Adrenal gland (tissue), 5 donors: ENCODE results near the gene RNF227.

Experiments
- POLR2A ChIP-seq, 2 donors: fragments of 450-650 bp; IDR thresholded peaks; one replicate each; pipeline ENCODE4 v1.6.1; 2017; ENCODE audit warnings: antibody characterized with exemption in 2 of 2, mild to moderate bottlenecking in 2 of 2, moderate library complexity in 1 of 2
- TF ChIP-seq, protein P1 (sequence below), 6 experiments: fragments of 450-650 bp in 4 of 6; fragments of 200-600 bp in 2 of 6; sonication (generic) in 1 of 6; IDR thresholded peaks; 1 replicate in 5 of 6; 2 replicates in 1 of 6; pipeline versions ENCODE4 v1.5.1 to v1.8.0; 2016 to 2021; ENCODE audit warnings: antibody characterized with exemption in 6 of 6, mild to moderate bottlenecking in 2 of 6, moderate library complexity in 1 of 6
- donor health status: DM: no; HTN: no; CAD: no.

DNA sequence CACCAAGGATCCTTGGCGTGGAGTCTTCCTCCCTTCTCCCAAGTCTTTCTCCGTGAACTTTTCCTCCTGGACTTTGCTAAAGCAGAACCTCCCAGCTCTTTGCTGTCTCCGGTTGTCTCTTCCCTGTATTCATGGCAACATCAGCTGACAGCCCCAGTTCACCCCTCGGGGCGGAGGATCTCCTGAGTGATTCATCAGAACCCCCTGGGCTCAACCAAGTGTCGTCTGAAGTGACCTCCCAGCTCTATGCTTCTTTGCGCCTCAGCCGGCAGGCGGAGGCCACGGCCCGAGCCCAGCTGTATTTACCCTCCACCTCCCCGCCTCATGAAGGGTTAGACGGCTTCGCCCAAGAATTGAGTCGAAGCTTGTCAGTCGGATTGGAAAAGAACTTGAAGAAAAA, 16.9 kb upstream of the RNF227 start:
- TF ChIP-seq, protein P1, sequence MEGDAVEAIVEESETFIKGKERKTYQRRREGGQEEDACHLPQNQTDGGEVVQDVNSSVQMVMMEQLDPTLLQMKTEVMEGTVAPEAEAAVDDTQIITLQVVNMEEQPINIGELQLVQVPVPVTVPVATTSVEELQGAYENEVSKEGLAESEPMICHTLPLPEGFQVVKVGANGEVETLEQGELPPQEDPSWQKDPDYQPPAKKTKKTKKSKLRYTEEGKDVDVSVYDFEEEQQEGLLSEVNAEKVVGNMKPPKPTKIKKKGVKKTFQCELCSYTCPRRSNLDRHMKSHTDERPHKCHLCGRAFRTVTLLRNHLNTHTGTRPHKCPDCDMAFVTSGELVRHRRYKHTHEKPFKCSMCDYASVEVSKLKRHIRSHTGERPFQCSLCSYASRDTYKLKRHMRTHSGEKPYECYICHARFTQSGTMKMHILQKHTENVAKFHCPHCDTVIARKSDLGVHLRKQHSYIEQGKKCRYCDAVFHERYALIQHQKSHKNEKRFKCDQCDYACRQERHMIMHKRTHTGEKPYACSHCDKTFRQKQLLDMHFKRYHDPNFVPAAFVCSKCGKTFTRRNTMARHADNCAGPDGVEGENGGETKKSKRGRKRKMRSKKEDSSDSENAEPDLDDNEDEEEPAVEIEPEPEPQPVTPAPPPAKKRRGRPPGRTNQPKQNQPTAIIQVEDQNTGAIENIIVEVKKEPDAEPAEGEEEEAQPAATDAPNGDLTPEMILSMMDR (IDR thresholded peaks at IDR 0.05): no peak
- TF ChIP-seq POLR2A (IDR thresholded peaks at IDR 0.05): no peak
